ENCODE measurements around the gene ZNF471. TPM values are rescaled to one million over a fixed set of nuclear protein-coding genes. Genes with fewer than 3 reads are reported as not detected.

ZNF471 gene
- total RNA-seq, 1 donor from 2014 or later = 5.9 TPM

DNA sequence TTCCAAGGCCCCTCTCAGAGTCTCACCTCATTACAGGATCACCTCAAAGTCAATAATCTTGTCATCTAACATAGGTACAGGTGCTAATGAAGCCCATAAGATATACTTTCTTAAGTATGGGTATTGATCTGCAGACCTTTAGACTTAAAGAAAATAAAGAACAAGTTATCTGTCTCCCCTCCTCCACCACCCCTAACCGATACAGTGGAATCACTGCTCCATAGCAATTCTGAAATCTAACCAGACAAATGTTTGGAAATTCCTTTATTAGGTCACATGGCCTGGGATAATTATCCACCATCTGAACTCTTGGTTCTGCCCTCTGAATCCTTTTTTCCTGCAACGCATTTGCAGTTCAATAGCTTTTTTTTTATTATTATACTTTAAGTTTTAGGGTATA lies 55.1 kb downstream of the ZNF471 start:
- no peak for DNase-seq
- TF ChIP-seq, protein P1, sequence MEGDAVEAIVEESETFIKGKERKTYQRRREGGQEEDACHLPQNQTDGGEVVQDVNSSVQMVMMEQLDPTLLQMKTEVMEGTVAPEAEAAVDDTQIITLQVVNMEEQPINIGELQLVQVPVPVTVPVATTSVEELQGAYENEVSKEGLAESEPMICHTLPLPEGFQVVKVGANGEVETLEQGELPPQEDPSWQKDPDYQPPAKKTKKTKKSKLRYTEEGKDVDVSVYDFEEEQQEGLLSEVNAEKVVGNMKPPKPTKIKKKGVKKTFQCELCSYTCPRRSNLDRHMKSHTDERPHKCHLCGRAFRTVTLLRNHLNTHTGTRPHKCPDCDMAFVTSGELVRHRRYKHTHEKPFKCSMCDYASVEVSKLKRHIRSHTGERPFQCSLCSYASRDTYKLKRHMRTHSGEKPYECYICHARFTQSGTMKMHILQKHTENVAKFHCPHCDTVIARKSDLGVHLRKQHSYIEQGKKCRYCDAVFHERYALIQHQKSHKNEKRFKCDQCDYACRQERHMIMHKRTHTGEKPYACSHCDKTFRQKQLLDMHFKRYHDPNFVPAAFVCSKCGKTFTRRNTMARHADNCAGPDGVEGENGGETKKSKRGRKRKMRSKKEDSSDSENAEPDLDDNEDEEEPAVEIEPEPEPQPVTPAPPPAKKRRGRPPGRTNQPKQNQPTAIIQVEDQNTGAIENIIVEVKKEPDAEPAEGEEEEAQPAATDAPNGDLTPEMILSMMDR (IDR thresholded peaks at IDR 0.05) = no peak
- Histone ChIP-seq H3K4me3 (no peak overlapping the region), H3K4me1 (no peaks in the 10 kb centered on the region), H3K36me3 (no peaks in the 10 kb centered on the region), H3K27ac (no peak overlapping the region), H3K9me3 (peaks cover 73% of the 10 kb centered on the region), H3K27me3 (no peaks in the 10 kb centered on the region)
- no peak for ATAC-seq
- intact Hi-C loops (cut with DNase I) = no loop called here

DNA sequence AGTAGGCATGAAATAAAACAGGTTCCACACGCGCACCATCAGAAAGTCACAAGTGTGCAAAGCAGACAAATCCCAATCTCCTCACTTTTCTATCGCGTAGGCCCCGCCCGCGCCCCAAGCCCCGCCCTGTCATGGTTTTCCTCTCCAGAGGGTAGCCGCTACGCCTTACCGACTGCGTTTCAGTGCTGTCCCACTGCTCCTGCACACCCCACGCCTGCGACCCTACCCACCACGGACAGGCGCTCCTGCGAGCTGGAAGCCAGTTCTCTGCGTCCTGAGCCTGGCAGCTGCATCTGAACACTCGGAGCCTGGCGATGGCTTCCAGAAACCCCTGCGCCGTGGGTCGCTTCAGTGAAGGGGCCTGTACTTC lies 59.2 kb downstream of the ZNF471 start:
- Histone ChIP-seq H3K9me3 (peaks cover 57% of the 10 kb centered on the region), H3K4me1 (peaks cover 5% of the 10 kb centered on the region), H3K4me3 (peak overlapping the region; percentile 90), H3K36me3 (peaks cover 27% of the 10 kb centered on the region), H3K27me3 (no peaks in the 10 kb centered on the region), H3K27ac (peak overlapping the region; percentile 83)
- intact Hi-C loops (cut with DNase I) = no loop called here
- TF ChIP-seq, protein P1 (IDR thresholded peaks at IDR 0.05) = no peak
- DNase-seq (peak; percentile 78), ATAC-seq (peak; percentile 55)

DNA sequence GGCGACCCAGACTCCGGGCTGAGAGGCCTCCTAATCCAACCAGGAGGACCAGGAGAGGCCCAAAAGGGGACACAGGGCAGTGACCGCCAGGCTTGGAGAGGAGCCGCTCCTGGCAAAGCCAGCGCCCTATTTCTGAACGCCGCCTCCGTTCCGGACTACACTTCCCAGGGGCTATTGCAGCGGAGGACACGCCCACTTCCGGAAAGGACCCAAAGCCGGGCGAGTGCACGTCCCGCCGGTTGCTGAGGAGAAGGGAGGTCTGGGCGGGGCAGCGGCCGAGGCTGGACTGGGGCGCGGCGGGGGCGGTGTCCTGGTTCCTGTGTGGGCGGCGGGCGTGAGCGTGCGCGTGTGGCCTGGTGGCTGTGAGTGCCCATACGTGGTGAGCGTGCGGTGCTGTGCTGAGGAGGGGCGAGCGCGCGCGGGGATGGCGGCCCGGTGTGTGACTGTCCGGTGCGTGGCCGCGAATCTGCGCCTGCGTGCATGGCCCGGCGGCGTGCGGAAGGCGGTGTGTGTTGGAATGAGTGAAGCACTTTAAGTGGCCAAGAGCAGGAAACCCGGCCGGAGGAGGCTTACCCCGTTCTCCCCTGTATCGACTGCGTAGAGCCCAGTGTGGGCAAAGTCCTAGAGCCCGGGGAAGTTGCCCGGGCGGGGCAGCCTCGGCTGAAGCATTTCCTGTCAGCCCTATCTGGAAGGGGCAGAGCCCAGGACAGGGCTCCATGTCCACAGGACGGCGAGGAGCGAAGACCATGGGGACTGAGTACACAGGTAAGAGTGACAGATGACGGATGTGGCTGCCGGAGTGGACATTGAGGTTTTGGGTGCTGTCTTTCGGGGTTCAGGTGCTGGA lies 59.8 kb downstream of the ZNF471 start, which contains the start of gene ZNF470:
Gene ZNF470, plus strand, starts transcription at position 195 of the 847 bp plus-strand sequence. CDS start 2,844 bp downstream, outside the sequence.
- ATAC-seq (peak; percentile 100), DNase-seq (peak; percentile 97)
- peaks cover 57% of the 10 kb centered on the region for H3K9me3 ChIP-seq
- TF ChIP-seq, protein P1 (IDR thresholded peaks at IDR 0.05) = no peak
- peaks cover 29% of the 10 kb centered on the region for H3K36me3 ChIP-seq
- H3K4me1 ChIP-seq = peaks cover 5% of the 10 kb centered on the region
- no peaks in the 10 kb centered on the region for H3K27me3 ChIP-seq
- intact Hi-C loops (cut with DNase I) = no loop called here
- H3K27ac ChIP-seq = peak within 1 kb of the TSS; percentile 83
- peak within 1 kb of the TSS; percentile 90 for H3K4me3 ChIP-seq

DNA sequence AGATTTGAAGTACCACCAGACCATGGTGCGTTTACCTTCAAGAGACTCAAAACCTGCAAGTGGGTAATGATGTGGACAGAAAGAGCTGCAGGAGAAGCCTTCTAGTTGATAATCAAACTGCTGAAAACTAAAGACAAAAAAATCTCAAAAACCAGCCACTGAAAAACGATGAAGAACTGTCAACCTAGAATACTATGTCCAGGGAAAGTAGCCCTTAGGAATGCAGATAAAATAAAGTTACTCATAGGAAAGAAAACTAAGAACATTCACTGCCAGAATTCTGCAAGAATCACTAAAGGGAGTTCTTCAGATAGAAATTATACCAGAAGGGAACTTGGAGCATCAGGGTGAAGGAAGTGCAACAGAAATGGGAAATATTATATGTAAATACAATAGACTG lies 64.9 kb downstream of the ZNF471 start:
- Histone ChIP-seq H3K27me3 (no peaks in the 10 kb centered on the region), H3K27ac (no peak overlapping the region), H3K36me3 (peaks cover 38% of the 10 kb centered on the region), H3K9me3 (peaks cover 78% of the 10 kb centered on the region), H3K4me3 (no peak overlapping the region), H3K4me1 (peaks cover 5% of the 10 kb centered on the region)
- TF ChIP-seq, protein P1 (IDR thresholded peaks at IDR 0.05) = no peak
- intact Hi-C loops (cut with DNase I) = no loop called here
- DNase-seq (no peak), ATAC-seq (no peak)

DNA sequence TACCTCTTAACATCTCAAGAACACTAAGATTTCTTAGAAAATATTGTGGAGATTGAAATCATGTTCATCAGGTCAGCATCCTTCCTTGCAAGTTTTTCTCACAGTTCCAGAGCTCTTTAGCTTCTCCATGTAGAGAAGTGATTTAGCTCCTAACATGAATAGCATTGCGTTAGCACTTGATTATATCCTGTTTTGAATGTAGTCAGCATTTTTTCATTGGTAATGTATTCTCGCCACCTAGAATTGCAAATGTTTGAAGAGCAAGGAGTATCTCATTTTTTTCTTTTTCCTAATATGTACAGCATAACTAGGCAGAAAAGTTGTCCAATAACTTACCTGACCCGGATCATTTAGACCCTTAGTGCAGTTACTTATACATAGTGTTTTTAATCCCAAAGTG lies 66.3 kb downstream of the ZNF471 start:
- Histone ChIP-seq H3K4me1 (no peaks in the 10 kb centered on the region), H3K9me3 (peaks cover 89% of the 10 kb centered on the region), H3K27me3 (no peaks in the 10 kb centered on the region), H3K36me3 (peaks cover 38% of the 10 kb centered on the region), H3K27ac (no peak overlapping the region), H3K4me3 (no peak overlapping the region)
- intact Hi-C loops (cut with DNase I) = no loop called here
- ATAC-seq (no peak), DNase-seq (no peak)
- TF ChIP-seq, protein P1 (IDR thresholded peaks at IDR 0.05) = no peak
